Natural killer cell (primary cell): Measurements from ENCODE around the gene PCDHGA2. TPM values are rescaled to one million over a fixed set of nuclear protein-coding genes. Genes with fewer than 3 reads are reported as not detected.
"Not testable (repeated sequence)": the region's sequence is repeated elsewhere in the genome, so short reads cannot be mapped to it uniquely, and the experiment has no call there.

Experiments
- ATAC-seq, 3 donors: fragments of 150-1000 bp in 2 of 3; fragments of 200-7000 bp in 1 of 3; cut with Tn5 transposase; 1 replicate in 1 of 3; 2 replicates in 2 of 3; pipeline ENCODE4 v1.10.0; 2021; ENCODE audit warnings: mild to moderate bottlenecking in 2 of 3, moderate library complexity in 2 of 3
- DNase-seq, 2 donors: peaks; one replicate each; pipeline versions ENCODE4 v3.0.0 to v3.0.0-alpha.2; 2013 to 2021; ENCODE audit warnings: mixed read lengths in 1 of 2
- H3K27ac ChIP-seq: one replicate; pipeline ENCODE4 v1.5.1; 2013; ENCODE audit warnings: mild to moderate bottlenecking, low read length
- H3K27me3 ChIP-seq: one replicate; pipeline ENCODE4 v1.6.1; 2013; ENCODE audit warnings: low read length; ENCODE audit not compliant: control insufficient read depth, insufficient read depth
- H3K36me3 ChIP-seq: one replicate; pipeline ENCODE4 v1.6.1; 2013; ENCODE audit warnings: low read length; ENCODE audit not compliant: control insufficient read depth, insufficient read depth
- H3K4me1 ChIP-seq: one replicate; pipeline ENCODE4 v1.6.1; 2013; ENCODE audit warnings: low read length; ENCODE audit not compliant: control insufficient read depth, insufficient read depth
- H3K4me3 ChIP-seq: one replicate; pipeline ENCODE4 v1.5.1; 2013; ENCODE audit warnings: low read length
- H3K9me3 ChIP-seq: one replicate; pipeline ENCODE4 v1.6.1; 2013; ENCODE audit warnings: low read length; ENCODE audit not compliant: control insufficient read depth, insufficient read depth
- H3K27ac Mint-ChIP-seq, 2 donors: one replicate each; pipeline ENCODE4 v1.8.0; 2022; ENCODE audit warnings: mild to moderate bottlenecking in 2 of 2, mixed read lengths in 2 of 2, moderate library complexity in 1 of 2
- H3K27me3 Mint-ChIP-seq, 2 donors: one replicate each; pipeline ENCODE4 v1.8.0; 2022; ENCODE audit warnings: low read depth in 2 of 2, mixed read lengths in 2 of 2
- H3K36me3 Mint-ChIP-seq: one replicate; pipeline ENCODE4 v1.8.0; 2022; ENCODE audit warnings: mixed read lengths
- H3K4me1 Mint-ChIP-seq, 2 donors: one replicate each; pipeline ENCODE4 v1.8.0; 2022; ENCODE audit warnings: mixed read lengths in 2 of 2
- H3K4me3 Mint-ChIP-seq: one replicate; pipeline ENCODE4 v1.8.0; 2022; ENCODE audit warnings: mild to moderate bottlenecking, moderate library complexity, mixed read lengths
- H3K9me3 Mint-ChIP-seq, 2 donors: one replicate each; pipeline ENCODE4 v1.8.0; 2022; ENCODE audit warnings: mixed read lengths in 2 of 2
- WGBS: methylation state at CpG from one replicate; pipeline ENCODE4 v1.1.7; 2013; ENCODE audit warnings: missing lambda C conversion rate; ENCODE audit not compliant: insufficient coverage; 5-methylcytosine and 5-hydroxymethylcytosine counted together
- intact Hi-C: fragments of 100-400 bp; cut with micrococcal nuclease; formaldehyde crosslinking; loops from one replicate; pipeline ENCODE4 v1.14.2; 2022
- total RNA-seq, 4 donors: library from RNA; stranded (reverse); fragments of 120-200 nt in 1 of 4; gene quantifications; one replicate each; pipeline versions ENCODE4 v1.2.3 to v1.2.4, GENCODE V29; 2013 to 2022
- TF ChIP-seq, protein P1 (sequence below): fragments of 200-600 bp; IDR thresholded peaks from one replicate; pipeline ENCODE4 v1.8.0; 2022; ENCODE audit warnings: antibody characterized with exemption

Gene PCDHGA2
- total RNA-seq, 3 donors from 2014 or later (not counting 1 experiment from before 2014, with no cell fraction given) = not detected

DNA sequence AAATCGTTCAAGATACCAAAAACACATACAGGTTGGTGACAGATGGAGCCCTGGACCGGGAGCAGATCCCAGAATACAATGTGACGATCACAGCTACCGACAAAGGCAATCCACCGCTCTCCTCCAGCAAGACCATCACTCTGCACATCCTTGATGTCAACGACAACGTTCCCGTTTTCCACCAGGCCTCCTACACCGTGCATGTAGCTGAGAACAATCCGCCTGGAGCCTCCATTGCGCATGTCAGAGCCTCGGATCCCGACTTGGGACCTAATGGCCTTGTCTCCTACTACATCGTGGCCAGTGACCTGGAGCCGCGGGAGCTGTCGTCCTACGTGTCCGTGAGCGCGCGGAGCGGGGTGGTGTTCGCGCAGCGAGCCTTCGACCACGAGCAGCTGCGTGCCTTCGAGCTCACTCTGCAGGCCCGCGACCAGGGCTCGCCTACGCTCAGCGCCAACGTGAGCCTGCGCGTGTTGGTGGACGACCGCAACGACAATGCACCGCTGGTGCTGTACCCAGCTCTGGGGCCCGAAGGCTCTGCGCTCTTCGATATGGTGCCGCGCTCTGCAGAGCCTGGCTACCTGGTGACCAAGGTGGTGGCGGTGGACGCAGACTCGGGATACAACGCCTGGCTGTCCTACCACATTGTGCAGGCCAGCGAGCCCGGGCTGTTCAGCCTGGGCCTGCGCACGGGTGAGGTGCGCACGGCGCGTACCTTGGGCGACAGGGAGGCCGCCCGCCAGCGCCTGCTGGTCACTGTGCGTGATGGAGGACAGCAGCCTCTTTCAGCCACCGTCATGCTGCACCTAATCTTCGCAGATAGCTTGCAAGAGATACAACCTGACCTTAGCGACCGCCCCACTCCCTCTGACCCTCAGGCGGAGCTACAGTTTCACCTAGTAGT is 33.3 kb downstream of the PCDHGA2 start:
- Mint-ChIP-seq H3K4me3 (no peak overlapping the region), H3K27me3 (peaks cover 52 to 61% of the 10 kb centered on the region in 2 donors), H3K4me1 (peaks cover 4 to 7% of the 10 kb centered on the region in 2 donors), H3K27ac (no peak overlapping the region), H3K36me3 (no peaks in the 10 kb centered on the region), H3K9me3 (peaks cover 0 to 2% of the 10 kb centered on the region in 2 donors)
- ATAC-seq (no peak), DNase-seq (no peak)
- WGBS = 43% methylated on average over 69 of the region's 69 CpGs
- no peaks in the 10 kb centered on the region for H3K4me1 ChIP-seq
- TF ChIP-seq, protein P1, sequence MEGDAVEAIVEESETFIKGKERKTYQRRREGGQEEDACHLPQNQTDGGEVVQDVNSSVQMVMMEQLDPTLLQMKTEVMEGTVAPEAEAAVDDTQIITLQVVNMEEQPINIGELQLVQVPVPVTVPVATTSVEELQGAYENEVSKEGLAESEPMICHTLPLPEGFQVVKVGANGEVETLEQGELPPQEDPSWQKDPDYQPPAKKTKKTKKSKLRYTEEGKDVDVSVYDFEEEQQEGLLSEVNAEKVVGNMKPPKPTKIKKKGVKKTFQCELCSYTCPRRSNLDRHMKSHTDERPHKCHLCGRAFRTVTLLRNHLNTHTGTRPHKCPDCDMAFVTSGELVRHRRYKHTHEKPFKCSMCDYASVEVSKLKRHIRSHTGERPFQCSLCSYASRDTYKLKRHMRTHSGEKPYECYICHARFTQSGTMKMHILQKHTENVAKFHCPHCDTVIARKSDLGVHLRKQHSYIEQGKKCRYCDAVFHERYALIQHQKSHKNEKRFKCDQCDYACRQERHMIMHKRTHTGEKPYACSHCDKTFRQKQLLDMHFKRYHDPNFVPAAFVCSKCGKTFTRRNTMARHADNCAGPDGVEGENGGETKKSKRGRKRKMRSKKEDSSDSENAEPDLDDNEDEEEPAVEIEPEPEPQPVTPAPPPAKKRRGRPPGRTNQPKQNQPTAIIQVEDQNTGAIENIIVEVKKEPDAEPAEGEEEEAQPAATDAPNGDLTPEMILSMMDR = no peak
- no peaks in the 10 kb centered on the region for H3K36me3 ChIP-seq
- no peak overlapping the region for H3K4me3 ChIP-seq
- no peak overlapping the region for H3K27ac ChIP-seq
- intact Hi-C loops = no loop called here
- peaks cover 39% of the 10 kb centered on the region for H3K9me3 ChIP-seq
- H3K27me3 ChIP-seq = peaks cover 50% of the 10 kb centered on the region

DNA sequence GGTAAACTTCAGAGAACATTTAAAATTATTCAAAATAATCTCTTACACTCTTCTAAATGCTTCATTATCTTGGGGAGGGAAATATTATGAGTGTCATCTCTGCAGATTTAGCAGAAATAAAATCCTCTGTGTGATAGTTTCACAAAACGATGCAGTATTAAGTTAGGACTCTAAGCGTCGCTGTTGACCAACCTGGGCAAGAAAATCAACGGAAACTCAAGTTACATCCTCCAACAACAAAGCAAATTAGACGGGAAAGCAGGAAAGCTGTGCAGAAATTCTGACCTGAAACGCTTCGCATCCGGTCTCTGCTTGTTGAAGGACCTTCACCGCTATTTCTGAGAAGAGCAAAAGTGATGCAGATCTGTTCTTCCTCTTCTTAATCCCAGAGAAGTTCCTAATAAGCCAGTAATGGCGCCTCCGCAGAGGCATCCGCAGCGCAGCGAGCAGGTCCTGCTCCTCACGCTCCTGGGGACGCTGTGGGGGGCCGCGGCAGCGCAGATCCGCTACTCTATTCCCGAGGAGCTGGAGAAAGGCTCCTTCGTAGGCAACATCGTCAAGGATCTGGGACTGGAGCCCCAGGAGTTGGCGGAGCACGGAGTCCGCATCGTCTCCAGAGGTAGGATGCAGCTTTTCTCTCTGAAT is 35.2 kb downstream of the PCDHGA2 start, which contains the start of gene PCDHGA6:
PCDHGA6 (plus strand) TSS at position 219 of the 645 bp plus-strand sequence; CDS start at position 412, 193 bp downstream.
- TF ChIP-seq, protein P1 = no peak
- intact Hi-C loops = no loop called here
- Histone ChIP-seq H3K4me3 (no peak within 1 kb of the TSS), H3K27me3 (peaks cover 44% of the 10 kb centered on the region), H3K27ac (no peak within 1 kb of the TSS), H3K4me1 (no peaks in the 10 kb centered on the region), H3K36me3 (no peaks in the 10 kb centered on the region), H3K9me3 (peaks cover 42% of the 10 kb centered on the region)
- no peak for ATAC-seq
- DNase-seq = peak in 1 of 2 donors; percentile 28
- H3K9me3 Mint-ChIP-seq = no peaks in the 10 kb centered on the region
- peak within 1 kb of the TSS; percentile 7 for H3K4me3 Mint-ChIP-seq
- H3K27ac Mint-ChIP-seq = no peak within 1 kb of the TSS
- peaks cover 46 to 62% of the 10 kb centered on the region in 2 donors for H3K27me3 Mint-ChIP-seq
- H3K4me1 Mint-ChIP-seq = peaks cover 4 to 7% of the 10 kb centered on the region in 2 donors
- H3K36me3 Mint-ChIP-seq = no peaks in the 10 kb centered on the region
- WGBS = 28% methylated on average over 27 of the region's 27 CpGs

DNA sequence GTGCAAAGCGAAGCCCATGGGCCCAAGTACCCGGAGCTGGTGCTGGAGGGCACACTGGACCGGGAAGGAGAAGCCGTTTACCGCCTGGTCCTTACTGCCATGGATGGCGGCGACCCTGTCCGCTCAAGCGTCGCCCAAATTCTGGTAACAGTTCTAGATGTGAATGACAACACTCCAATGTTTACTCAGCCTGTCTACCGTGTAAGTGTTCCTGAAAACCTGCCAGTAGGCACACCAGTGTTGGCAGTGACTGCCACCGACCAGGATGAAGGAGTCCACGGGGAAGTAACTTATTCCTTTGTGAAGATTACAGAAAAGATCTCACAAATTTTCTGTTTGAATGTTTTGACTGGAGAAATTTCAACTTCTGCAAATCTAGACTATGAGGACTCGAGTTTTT is 36.1 kb downstream of the PCDHGA2 start:
- Mint-ChIP-seq H3K4me3 (no peak overlapping the region), H3K27ac (no peak overlapping the region), H3K9me3 (no peaks in the 10 kb centered on the region), H3K36me3 (no peaks in the 10 kb centered on the region), H3K27me3 (peaks cover 45 to 62% of the 10 kb centered on the region in 2 donors), H3K4me1 (peaks cover 4 to 7% of the 10 kb centered on the region in 2 donors)
- TF ChIP-seq, protein P1 = no peak
- Histone ChIP-seq H3K4me1 (no peaks in the 10 kb centered on the region), H3K27me3 (peaks cover 44% of the 10 kb centered on the region), H3K9me3 (peaks cover 42% of the 10 kb centered on the region), H3K36me3 (no peaks in the 10 kb centered on the region), H3K27ac (no peak overlapping the region), H3K4me3 (no peak overlapping the region)
- DNase-seq (no peak), ATAC-seq (no peak)
- intact Hi-C loops = no loop called here
- WGBS = 61% methylated on average over 14 of the region's 14 CpGs

DNA sequence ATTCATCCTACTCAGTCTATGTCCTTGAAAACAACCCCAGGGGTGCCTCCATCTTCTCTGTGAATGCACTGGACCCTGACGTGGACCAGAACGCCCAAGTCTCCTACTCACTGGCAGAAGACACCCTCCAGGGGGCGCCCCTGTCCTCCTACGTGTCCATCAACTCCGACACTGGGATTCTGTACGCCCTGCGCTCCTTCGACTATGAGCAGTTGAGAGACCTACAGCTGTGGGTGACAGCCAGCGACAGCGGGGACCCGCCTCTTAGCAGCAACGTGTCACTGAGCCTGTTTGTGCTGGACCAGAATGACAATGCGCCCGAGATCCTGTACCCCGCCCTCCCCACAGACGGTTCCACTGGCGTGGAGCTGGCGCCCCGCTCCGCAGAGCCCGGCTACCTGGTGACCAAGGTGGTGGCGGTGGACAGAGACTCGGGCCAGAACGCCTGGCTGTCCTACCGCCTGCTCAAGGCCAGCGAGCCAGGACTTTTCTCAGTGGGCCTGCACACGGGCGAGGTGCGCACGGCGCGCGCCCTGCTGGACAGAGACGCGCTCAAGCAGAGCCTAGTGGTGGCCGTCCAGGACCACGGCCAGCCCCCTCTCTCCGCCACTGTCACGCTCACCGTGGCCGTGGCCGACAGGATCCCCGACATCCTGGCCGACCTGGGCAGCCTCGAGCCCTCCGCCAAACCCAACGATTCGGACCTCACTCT is 37.0 kb downstream of the PCDHGA2 start:
- H3K4me1 ChIP-seq, H3K4me3 ChIP-seq, H3K4me3 Mint-ChIP-seq, intact Hi-C loops, H3K9me3 Mint-ChIP-seq, ATAC-seq, H3K27ac ChIP-seq, H3K36me3 ChIP-seq, H3K36me3 Mint-ChIP-seq, DNase-seq, H3K4me1 Mint-ChIP-seq, H3K27ac Mint-ChIP-seq: not testable (repeated sequence)
- Histone ChIP-seq H3K9me3 (peaks cover 35% of the 10 kb centered on the region), H3K27me3 (peaks cover 38% of the 10 kb centered on the region)
- 54% methylated on average over 36 of the region's 48 CpGs for WGBS
- H3K27me3 Mint-ChIP-seq = peaks cover 45 to 60% of the 10 kb centered on the region in 2 donors
